Caco-2 (cell line): ENCODE measurements around the gene PROSER2. TPM values are rescaled to one million over a fixed set of nuclear protein-coding genes. Genes with fewer than 3 reads are reported as not detected.

Source experiments
- BruUV-seq: library from RNA; stranded (reverse); fragments of 400-500 nt; replicated peaks from 2 replicates; lab custom pipeline; 2021; lab: Mats Ljungman, UMichigan
- CTCF ChIA-PET: fragments of 300-600 bp; sonication (Branson Sonifier 250); formaldehyde crosslinking; loops from one replicate; lab custom pipeline; 2022; ENCODE audit warnings: antibody characterized with exemption; lab: Charles Lee
- POLR2A ChIA-PET: fragments of 300-600 bp; sonication (Branson Sonifier 250); formaldehyde crosslinking; loops from one replicate; lab custom pipeline; 2022; ENCODE audit warnings: antibody characterized with exemption; lab: Charles Lee
- DNase-seq, 2 experiments: peaks; one replicate each; pipeline versions ENCODE4 v3.0.0 to v3.0.0-alpha.2; 2020 to 2022
- H3K27me3 ChIP-seq: replicated peaks from 2 replicates; pipeline ENCODE4 v1.6.0; 2011; ENCODE audit warnings: low read length; ENCODE audit not compliant: control insufficient read depth, insufficient read depth
- H3K36me3 ChIP-seq: 2 replicates; pipeline ENCODE4 v1.5.1; 2011; ENCODE audit warnings: low read length; ENCODE audit not compliant: control insufficient read depth, insufficient read depth
- H3K4me1 ChIP-seq: fragments of 250-450 bp; sonication (Bioruptor Pico); 2 replicates; pipeline ENCODE4 v1.5.1; 2020; ENCODE audit warnings: mild to moderate bottlenecking
- H3K4me3 ChIP-seq: 2 replicates; pipeline ENCODE4 v1.5.1; 2011; ENCODE audit warnings: low read depth, mild to moderate bottlenecking, control low read depth, low read length
- H3K9me3 ChIP-seq: fragments of 250-450 bp; sonication (Bioruptor Pico); 2 replicates; pipeline ENCODE4 v1.5.1; 2020; ENCODE audit warnings: mild to moderate bottlenecking, moderate library complexity
- H3K27ac Mint-ChIP-seq: one replicate; pipeline ENCODE4 v1.8.0; 2022; ENCODE audit warnings: mixed read lengths; ENCODE audit not compliant: unreplicated experiment
- H3K27me3 Mint-ChIP-seq: one replicate; pipeline ENCODE4 v1.8.0; 2022; ENCODE audit warnings: mixed read lengths; ENCODE audit not compliant: insufficient read depth, unreplicated experiment
- H3K36me3 Mint-ChIP-seq: one replicate; pipeline ENCODE4 v1.8.0; 2022; ENCODE audit warnings: mild to moderate bottlenecking, mixed read lengths; ENCODE audit not compliant: insufficient read depth, unreplicated experiment
- H3K4me1 Mint-ChIP-seq: one replicate; pipeline ENCODE4 v1.8.0; 2022; ENCODE audit warnings: low read depth, mixed read lengths; ENCODE audit not compliant: unreplicated experiment
- H3K4me3 Mint-ChIP-seq: one replicate; pipeline ENCODE4 v1.8.0; 2022; ENCODE audit warnings: mild to moderate bottlenecking, moderate library complexity, mixed read lengths; ENCODE audit not compliant: unreplicated experiment
- H3K9me3 Mint-ChIP-seq: one replicate; pipeline ENCODE4 v1.8.0; 2022; ENCODE audit warnings: mixed read lengths; ENCODE audit not compliant: unreplicated experiment
- intact Hi-C: fragments of 100-400 bp; cut with micrococcal nuclease; formaldehyde crosslinking; loops from one replicate; pipeline ENCODE4 v1.10.0; 2022; ENCODE audit not compliant: unreplicated experiment
- total RNA-seq: library from RNA; stranded (reverse); gene quantifications from 2 replicates; pipeline ENCODE4 v1.2.3, GENCODE V29; 2022
- TF ChIP-seq, protein P1 (sequence below), 2 experiments: fragments of 200-600 bp in 1 of 2; IDR thresholded peaks; 1 replicate in 1 of 2; 2 replicates in 1 of 2; pipeline versions ENCODE4 v1.5.1 to v1.8.0; 2011 to 2022; ENCODE audit warnings: antibody characterized with exemption in 1 of 2, control low read depth in 1 of 2, inconsistent platforms in 1 of 2, low read depth in 1 of 2, low read length in 1 of 2, mild to moderate bottlenecking in 1 of 2, moderate library complexity in 1 of 2; ENCODE audit not compliant: insufficient read depth in 1 of 2, severe bottlenecking in 1 of 2, unreplicated experiment in 1 of 2

Gene PROSER2
- total RNA-seq, 1 experiment from 2014 or later = 134 TPM

DNA sequence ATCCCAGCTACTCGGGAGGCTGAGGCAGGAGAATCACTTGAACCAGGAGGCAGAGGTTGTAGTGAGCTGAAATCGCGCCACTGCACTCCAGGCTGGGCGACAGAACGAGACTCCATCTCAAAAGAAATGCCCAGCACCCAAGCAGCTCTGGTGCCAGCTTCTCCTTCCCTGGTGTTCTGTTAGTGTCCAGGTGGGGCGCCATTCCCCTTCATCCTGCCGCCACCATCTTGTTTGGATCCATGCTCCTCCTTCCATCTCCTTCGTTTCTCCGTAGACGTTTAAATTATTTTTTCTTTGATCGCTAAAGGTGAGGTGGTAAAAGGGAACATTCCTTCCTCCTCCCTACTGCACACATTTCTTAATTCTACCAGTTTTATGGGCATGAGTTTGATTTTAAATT lies 30.3 kb downstream of the PROSER2 start:
- Histone ChIP-seq H3K4me3 (no peak overlapping the region), H3K27me3 (no peaks in the 10 kb centered on the region), H3K9me3 (no peaks in the 10 kb centered on the region), H3K4me1 (peaks cover 29% of the 10 kb centered on the region), H3K36me3 (peaks cover 5% of the 10 kb centered on the region)
- DNase-seq = no peak
- intact Hi-C loops = no loop called here
- Mint-ChIP-seq H3K27me3 (no peaks in the 10 kb centered on the region), H3K36me3 (peaks cover 100% of the 10 kb centered on the region), H3K4me1 (peaks cover 38% of the 10 kb centered on the region), H3K27ac (peak overlapping the region; percentile 5), H3K9me3 (no peaks in the 10 kb centered on the region), H3K4me3 (no peak overlapping the region)
- BruUV-seq = no TSS peak
- ChIA-PET CTCF (interaction anchor here (1.4 to 2.6 kb wide), 3 partner anchors 21 to 71 kb away, joined by 4 to 11 read pairs (median 4); no protein-coding TSS in a partner anchor), POLR2A (no interaction called here)
- TF ChIP-seq, protein P1, sequence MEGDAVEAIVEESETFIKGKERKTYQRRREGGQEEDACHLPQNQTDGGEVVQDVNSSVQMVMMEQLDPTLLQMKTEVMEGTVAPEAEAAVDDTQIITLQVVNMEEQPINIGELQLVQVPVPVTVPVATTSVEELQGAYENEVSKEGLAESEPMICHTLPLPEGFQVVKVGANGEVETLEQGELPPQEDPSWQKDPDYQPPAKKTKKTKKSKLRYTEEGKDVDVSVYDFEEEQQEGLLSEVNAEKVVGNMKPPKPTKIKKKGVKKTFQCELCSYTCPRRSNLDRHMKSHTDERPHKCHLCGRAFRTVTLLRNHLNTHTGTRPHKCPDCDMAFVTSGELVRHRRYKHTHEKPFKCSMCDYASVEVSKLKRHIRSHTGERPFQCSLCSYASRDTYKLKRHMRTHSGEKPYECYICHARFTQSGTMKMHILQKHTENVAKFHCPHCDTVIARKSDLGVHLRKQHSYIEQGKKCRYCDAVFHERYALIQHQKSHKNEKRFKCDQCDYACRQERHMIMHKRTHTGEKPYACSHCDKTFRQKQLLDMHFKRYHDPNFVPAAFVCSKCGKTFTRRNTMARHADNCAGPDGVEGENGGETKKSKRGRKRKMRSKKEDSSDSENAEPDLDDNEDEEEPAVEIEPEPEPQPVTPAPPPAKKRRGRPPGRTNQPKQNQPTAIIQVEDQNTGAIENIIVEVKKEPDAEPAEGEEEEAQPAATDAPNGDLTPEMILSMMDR (IDR thresholded peaks at IDR 0.05; ENCODE audit: insufficient read depth in 1 of 2, low read depth in 1 of 2, low read length in 1 of 2, severe bottlenecking in 1 of 2, unreplicated experiment in 1 of 2) = peak; percentile 24 to 38

DNA sequence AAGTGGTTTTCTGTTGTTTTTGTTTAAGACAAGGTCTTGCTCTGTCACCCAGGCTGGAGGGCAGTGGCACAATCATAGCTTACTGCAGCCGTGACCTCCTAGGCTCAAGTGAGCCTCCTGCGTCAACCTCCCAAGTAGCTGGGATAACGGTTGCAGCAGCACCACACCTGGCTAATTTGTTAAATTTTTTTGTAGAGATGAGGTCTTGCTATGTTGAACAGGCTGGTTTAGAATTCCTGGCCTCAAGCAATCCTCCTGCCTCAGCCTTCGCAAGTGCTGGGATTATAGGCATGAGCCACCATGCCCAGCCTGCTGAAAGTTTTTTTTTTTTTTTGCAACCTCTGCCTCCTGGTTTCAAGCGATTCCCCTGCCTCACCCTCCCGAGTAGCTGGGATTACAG lies 31.1 kb downstream of the PROSER2 start:
- Mint-ChIP-seq H3K36me3 (peaks cover 100% of the 10 kb centered on the region), H3K4me1 (peaks cover 34% of the 10 kb centered on the region), H3K4me3 (no peak overlapping the region), H3K27me3 (no peaks in the 10 kb centered on the region), H3K27ac (no peak overlapping the region), H3K9me3 (no peaks in the 10 kb centered on the region)
- peaks cover 5% of the 10 kb centered on the region for H3K36me3 ChIP-seq
- DNase-seq = no peak
- H3K9me3 ChIP-seq = no peaks in the 10 kb centered on the region
- no peak overlapping the region for H3K4me3 ChIP-seq
- CTCF ChIA-PET = interaction anchor here (0.6 to 2.6 kb wide), 6 partner anchors 20 to 72 kb away, joined by 3 to 11 read pairs (median 4); no protein-coding TSS in a partner anchor
- TF ChIP-seq, protein P1 (IDR thresholded peaks at IDR 0.05; ENCODE audit: insufficient read depth in 1 of 2, low read depth in 1 of 2, low read length in 1 of 2, severe bottlenecking in 1 of 2, unreplicated experiment in 1 of 2) = no peak
- no TSS peak for BruUV-seq
- H3K4me1 ChIP-seq = peaks cover 23% of the 10 kb centered on the region
- POLR2A ChIA-PET = interaction anchor here (0.6 kb wide), 1 partner anchor 39 kb away, joined by 3 read pairs; no protein-coding TSS in a partner anchor
- no peaks in the 10 kb centered on the region for H3K27me3 ChIP-seq
- intact Hi-C loops = no loop called here

DNA sequence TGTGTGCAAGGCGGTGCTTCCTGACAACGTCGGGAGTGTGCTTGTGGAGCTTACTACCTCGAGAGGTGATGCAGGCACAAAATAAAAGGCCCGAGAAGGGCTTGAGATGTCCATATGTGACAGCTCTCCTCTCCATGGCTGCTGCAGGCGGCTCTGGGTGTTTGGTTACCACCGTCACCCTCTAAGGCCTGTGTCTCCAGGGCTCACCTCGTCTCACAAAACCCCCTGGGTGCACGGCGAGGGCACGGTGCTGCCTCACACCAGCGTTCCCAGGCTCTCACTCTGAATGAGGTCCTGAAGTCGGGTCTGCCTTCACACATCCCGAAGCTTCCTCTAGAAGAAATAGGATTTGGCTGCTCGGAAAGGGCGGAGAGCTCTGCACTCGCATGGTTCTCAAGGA lies 32.9 kb downstream of the PROSER2 start:
- H3K4me3 Mint-ChIP-seq = no peak overlapping the region
- POLR2A ChIA-PET = interaction anchor here (0.9 kb wide), 1 partner anchor 19 kb away, joined by 3 read pairs; no protein-coding TSS in a partner anchor
- CTCF ChIA-PET = interaction anchor here (0.5 to 0.6 kb wide), 2 partner anchors 23 to 97 kb away, joined by 3 to 4 read pairs; no protein-coding TSS in a partner anchor
- no TSS peak for BruUV-seq
- peaks cover 10% of the 10 kb centered on the region for H3K4me1 ChIP-seq
- peaks cover 5% of the 10 kb centered on the region for H3K36me3 ChIP-seq
- H3K4me1 Mint-ChIP-seq = peaks cover 32% of the 10 kb centered on the region
- intact Hi-C loops = loop anchor here (2.0 kb wide), 1 partner anchor 73 kb away; no protein-coding TSS in a partner anchor
- H3K9me3 Mint-ChIP-seq = no peaks in the 10 kb centered on the region
- H3K9me3 ChIP-seq = no peaks in the 10 kb centered on the region
- DNase-seq = peak in 1 of 2 experiments; percentile 33
- peaks cover 100% of the 10 kb centered on the region for H3K36me3 Mint-ChIP-seq
- H3K27me3 ChIP-seq = no peaks in the 10 kb centered on the region
- TF ChIP-seq, protein P1 (IDR thresholded peaks at IDR 0.05; ENCODE audit: insufficient read depth in 1 of 2, low read depth in 1 of 2, low read length in 1 of 2, severe bottlenecking in 1 of 2, unreplicated experiment in 1 of 2) = no peak
- peak overlapping the region; percentile 49 for H3K27ac Mint-ChIP-seq
- no peaks in the 10 kb centered on the region for H3K27me3 Mint-ChIP-seq
- no peak overlapping the region for H3K4me3 ChIP-seq
